ENCODE data around the gene TRABD. TPM values are rescaled to one million over a fixed set of nuclear protein-coding genes. Genes with fewer than 3 reads are reported as not detected.
"Not testable (repeated sequence)": the region's sequence is repeated elsewhere in the genome, so short reads cannot be mapped to it uniquely, and the experiment has no call there.

TRABD gene
- total and polyA plus RNA-seq, 7 experiments from 2014 or later: 29.4 to 157 (median 106) TPM

GRCh38 chr22:50201191-50202129, 15.7 kb downstream of the TRABD start:
- Mint-ChIP-seq H3K27me3 (no peaks in the 10 kb centered on the region), H3K9me3 (no peaks in the 10 kb centered on the region), H3K27ac (peak overlapping the region in 7 of 9 donors; percentile 36 to 85 (median 74)), H3K4me3 (peak overlapping the region; percentile 74 to 90 (median 82)), H3K4me1 (peaks cover 19 to 33% (median 27%) of the 10 kb centered on the region in 7 donors), H3K36me3 (peaks cover 0 to 17% (median 0%) of the 10 kb centered on the region in 5 donors)
- POLR2A ChIA-PET: interaction anchor here (0.9 to 1.8 kb wide), 2 partner anchors 11 to 52 kb away, joined by 3 to 15 read pairs; no protein-coding TSS in a partner anchor
- intact Hi-C loops (cut with micrococcal nuclease): loop anchor here in 1 of 2 donors (1.0 to 2.0 kb wide), 3 partner anchors 8 to 381 kb away; partner anchors contain the start of genes CHKB and PPP6R2
- peaks cover 0 to 25% (median 5%) of the 10 kb centered on the region in 3 experiments for H3K36me3 ChIP-seq (ENCODE audit: control insufficient read depth in 2 of 3, insufficient read depth in 3 of 3, low read length in 3 of 3)
- H3K4me1 ChIP-seq (ENCODE audit: control insufficient read depth in 2 of 2, insufficient read depth in 2 of 2, low read length in 2 of 2): peaks cover 4 to 15% of the 10 kb centered on the region in 2 donors
- peak overlapping the region; percentile 48 for H3K4me3 ChIP-seq (ENCODE audit: low read length)
- ATAC-seq: peak; percentile 32
- no peak for DNase-seq
- peak overlapping the region; percentile 93 for H3K27ac ChIP-seq (ENCODE audit: low read depth, low read length)
- CTCF ChIA-PET: interaction anchor here (0.9 kb wide), 1 partner anchor 13 kb away, joined by 3 read pairs; no protein-coding TSS in a partner anchor
- H3K27me3 ChIP-seq (ENCODE audit: control insufficient read depth in 2 of 2, insufficient read depth in 2 of 2, low read length in 2 of 2): no peaks in the 10 kb centered on the region
- H3K9me3 ChIP-seq (ENCODE audit: control insufficient read depth in 2 of 3, low read length in 3 of 3): no peaks in the 10 kb centered on the region

GRCh38 chr22:50202130-50202666, 16.5 kb downstream of the TRABD start:
- Mint-ChIP-seq H3K4me1 (peaks cover 19 to 33% (median 27%) of the 10 kb centered on the region in 7 donors), H3K27me3 (no peaks in the 10 kb centered on the region), H3K27ac (peak overlapping the region in 8 of 9 donors; percentile 36 to 85 (median 75)), H3K36me3 (peaks cover 0 to 18% (median 0%) of the 10 kb centered on the region in 5 donors), H3K4me3 (peak overlapping the region; percentile 74 to 90 (median 82)), H3K9me3 (no peaks in the 10 kb centered on the region)
- Histone ChIP-seq H3K27ac (ENCODE audit: low read depth, low read length) (peak overlapping the region; percentile 60), H3K4me1 (ENCODE audit: control insufficient read depth in 2 of 2, insufficient read depth in 2 of 2, low read length in 2 of 2) (peaks cover 4 to 15% of the 10 kb centered on the region in 2 donors), H3K27me3 (ENCODE audit: control insufficient read depth in 2 of 2, insufficient read depth in 2 of 2, low read length in 2 of 2) (no peaks in the 10 kb centered on the region), H3K4me3 (ENCODE audit: low read length) (peak overlapping the region; percentile 44), H3K36me3 (ENCODE audit: control insufficient read depth in 2 of 3, insufficient read depth in 3 of 3, low read length in 3 of 3) (peaks cover 0 to 25% (median 5%) of the 10 kb centered on the region in 3 experiments), H3K9me3 (ENCODE audit: control insufficient read depth in 2 of 3, low read length in 3 of 3) (no peaks in the 10 kb centered on the region)
- CTCF ChIA-PET: interaction anchor here (0.7 to 2.3 kb wide), 3 partner anchors 12 to 210 kb away, joined by 3 to 5 read pairs (median 4); no protein-coding TSS in a partner anchor
- intact Hi-C loops (cut with micrococcal nuclease): no loop called here
- no peak for ATAC-seq
- DNase-seq: no peak
- POLR2A ChIA-PET: interaction anchor here (1.8 kb wide), 1 partner anchor 11 kb away, joined by 15 read pairs; no protein-coding TSS in a partner anchor

- Histone ChIP-seq H3K4me1 (ENCODE audit: control insufficient read depth in 2 of 2, insufficient read depth in 2 of 2, low read length in 2 of 2) (peaks cover 4 to 15% of the 10 kb centered on the region in 2 donors), H3K9me3 (ENCODE audit: control insufficient read depth in 2 of 3, low read length in 3 of 3) (no peaks in the 10 kb centered on the region), H3K27ac (ENCODE audit: low read depth, low read length) (no peak overlapping the region), H3K27me3 (ENCODE audit: control insufficient read depth in 2 of 2, insufficient read depth in 2 of 2, low read length in 2 of 2) (no peaks in the 10 kb centered on the region), H3K4me3 (ENCODE audit: low read length) (no peak overlapping the region), H3K36me3 (ENCODE audit: control insufficient read depth in 2 of 3, insufficient read depth in 3 of 3, low read length in 3 of 3) (peaks cover 0 to 23% (median 5%) of the 10 kb centered on the region in 3 experiments)
- Mint-ChIP-seq H3K27ac (peak overlapping the region in 1 of 9 donors; percentile 17), H3K4me3 (peak overlapping the region in 1 of 10 donors; percentile 19), H3K9me3 (no peaks in the 10 kb centered on the region), H3K36me3 (peaks cover 0 to 18% (median 0%) of the 10 kb centered on the region in 5 donors), H3K4me1 (peaks cover 19 to 33% (median 27%) of the 10 kb centered on the region in 7 donors), H3K27me3 (no peaks in the 10 kb centered on the region)
- ATAC-seq: no peak
- intact Hi-C loops (cut with micrococcal nuclease): no loop called here
- ChIA-PET CTCF (interaction anchor here (2.3 kb wide), 1 partner anchor 55 kb away, joined by 5 read pairs; no protein-coding TSS in a partner anchor), POLR2A (interaction anchor here (1.5 kb wide), 1 partner anchor 12 kb away, joined by 16 read pairs; no protein-coding TSS in a partner anchor)
- DNase-seq: no peak
These were observed 17.6 kb downstream of the TRABD start for GRCh38 chr22:50203288-50203687.

- Histone ChIP-seq H3K9me3 (ENCODE audit: control insufficient read depth in 2 of 3, low read length in 3 of 3) (no peaks in the 10 kb centered on the region), H3K4me1 (ENCODE audit: control insufficient read depth in 2 of 2, insufficient read depth in 2 of 2, low read length in 2 of 2) (peaks cover 4 to 15% of the 10 kb centered on the region in 2 donors), H3K27me3 (ENCODE audit: control insufficient read depth in 2 of 2, insufficient read depth in 2 of 2, low read length in 2 of 2) (no peaks in the 10 kb centered on the region), H3K4me3 (ENCODE audit: low read length) (no peak overlapping the region), H3K27ac (ENCODE audit: low read depth, low read length) (no peak overlapping the region), H3K36me3 (ENCODE audit: control insufficient read depth in 2 of 3, insufficient read depth in 3 of 3, low read length in 3 of 3) (peaks cover 0 to 29% (median 5%) of the 10 kb centered on the region in 3 experiments)
- ATAC-seq (no peak), DNase-seq (no peak)
- Mint-ChIP-seq H3K36me3 (peaks cover 0 to 18% (median 0%) of the 10 kb centered on the region in 5 donors), H3K4me3 (peak overlapping the region in 1 of 10 donors; percentile 11), H3K27ac (peak overlapping the region in 3 of 9 donors; percentile 9 to 73 (median 16)), H3K9me3 (no peaks in the 10 kb centered on the region), H3K4me1 (peaks cover 19 to 34% (median 27%) of the 10 kb centered on the region in 7 donors), H3K27me3 (no peaks in the 10 kb centered on the region)
- CTCF ChIA-PET: interaction anchor here (0.7 kb wide), 1 partner anchor 259 kb away, joined by 6 read pairs; no protein-coding TSS in a partner anchor
- POLR2A ChIA-PET: interaction anchor here (0.5 to 1.5 kb wide), 3 partner anchors 14 to 208 kb away, joined by 4 to 16 read pairs (median 5); no protein-coding TSS in a partner anchor
- intact Hi-C loops (cut with micrococcal nuclease): no loop called here
These were observed 18.9 kb downstream of the TRABD start for GRCh38 chr22:50204571-50204970.

GRCh38 chr22:50204998-50205397, 19.3 kb downstream of the TRABD start:
- H3K4me3 ChIP-seq (ENCODE audit: low read length); H3K27me3 Mint-ChIP-seq; H3K9me3 Mint-ChIP-seq; H3K27me3 ChIP-seq (ENCODE audit: control insufficient read depth in 2 of 2, insufficient read depth in 2 of 2, low read length in 2 of 2); H3K9me3 ChIP-seq (ENCODE audit: control insufficient read depth in 2 of 3, low read length in 3 of 3); DNase-seq; H3K27ac ChIP-seq (ENCODE audit: low read depth, low read length); ATAC-seq: not testable (repeated sequence)
- Mint-ChIP-seq H3K27ac (peak overlapping the region in 3 of 9 donors; percentile 9 to 73 (median 16)), H3K36me3 (peaks cover 4 to 20% (median 4%) of the 10 kb centered on the region in 5 donors), H3K4me3 (peak overlapping the region in 3 of 10 donors; percentile 11 to 74 (median 33)), H3K4me1 (peaks cover 24 to 38% (median 31%) of the 10 kb centered on the region in 7 donors)
- Histone ChIP-seq H3K36me3 (ENCODE audit: control insufficient read depth in 2 of 3, insufficient read depth in 3 of 3, low read length in 3 of 3) (peaks cover 0 to 29% (median 5%) of the 10 kb centered on the region in 3 experiments), H3K4me1 (ENCODE audit: control insufficient read depth in 2 of 2, insufficient read depth in 2 of 2, low read length in 2 of 2) (peaks cover 4 to 10% of the 10 kb centered on the region in 2 donors)
- ChIA-PET POLR2A (interaction anchor here (0.5 to 1.2 kb wide), 2 partner anchors 15 to 208 kb away, joined by 4 to 5 read pairs; no protein-coding TSS in a partner anchor), CTCF (interaction anchor here (0.7 kb wide), 1 partner anchor 259 kb away, joined by 6 read pairs; no protein-coding TSS in a partner anchor)
- intact Hi-C loops (cut with micrococcal nuclease): loop anchor here in 1 of 2 donors (5.0 kb wide), 2 partner anchors 278 to 438 kb away; no protein-coding TSS in a partner anchor
